ENCODE data around the gene ARHGAP42.
"Not testable (repeated sequence)": the region's sequence is repeated elsewhere in the genome, so short reads cannot be mapped to it uniquely, and the experiment has no call there.

Gene ARHGAP42, protein sequence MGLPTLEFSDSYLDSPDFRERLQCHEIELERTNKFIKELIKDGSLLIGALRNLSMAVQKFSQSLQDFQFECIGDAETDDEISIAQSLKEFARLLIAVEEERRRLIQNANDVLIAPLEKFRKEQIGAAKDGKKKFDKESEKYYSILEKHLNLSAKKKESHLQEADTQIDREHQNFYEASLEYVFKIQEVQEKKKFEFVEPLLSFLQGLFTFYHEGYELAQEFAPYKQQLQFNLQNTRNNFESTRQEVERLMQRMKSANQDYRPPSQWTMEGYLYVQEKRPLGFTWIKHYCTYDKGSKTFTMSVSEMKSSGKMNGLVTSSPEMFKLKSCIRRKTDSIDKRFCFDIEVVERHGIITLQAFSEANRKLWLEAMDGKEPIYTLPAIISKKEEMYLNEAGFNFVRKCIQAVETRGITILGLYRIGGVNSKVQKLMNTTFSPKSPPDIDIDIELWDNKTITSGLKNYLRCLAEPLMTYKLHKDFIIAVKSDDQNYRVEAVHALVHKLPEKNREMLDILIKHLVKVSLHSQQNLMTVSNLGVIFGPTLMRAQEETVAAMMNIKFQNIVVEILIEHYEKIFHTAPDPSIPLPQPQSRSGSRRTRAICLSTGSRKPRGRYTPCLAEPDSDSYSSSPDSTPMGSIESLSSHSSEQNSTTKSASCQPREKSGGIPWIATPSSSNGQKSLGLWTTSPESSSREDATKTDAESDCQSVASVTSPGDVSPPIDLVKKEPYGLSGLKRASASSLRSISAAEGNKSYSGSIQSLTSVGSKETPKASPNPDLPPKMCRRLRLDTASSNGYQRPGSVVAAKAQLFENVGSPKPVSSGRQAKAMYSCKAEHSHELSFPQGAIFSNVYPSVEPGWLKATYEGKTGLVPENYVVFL

GRCh38 chr11:100687054-100687629 lies at the start of gene ARHGAP42:
TSS of gene ARHGAP42 (plus strand) at chr11:100687288. CDS start at chr11:100687679, 391 bp downstream.
- DNase-seq (ENCODE audit: low read depth), result peak; percentile 13

- DNase-seq (ENCODE audit: low read depth), result no peak
Measured at GRCh38 chr11:100637706-100638105, 49.4 kb upstream of the ARHGAP42 start.

DNA sequence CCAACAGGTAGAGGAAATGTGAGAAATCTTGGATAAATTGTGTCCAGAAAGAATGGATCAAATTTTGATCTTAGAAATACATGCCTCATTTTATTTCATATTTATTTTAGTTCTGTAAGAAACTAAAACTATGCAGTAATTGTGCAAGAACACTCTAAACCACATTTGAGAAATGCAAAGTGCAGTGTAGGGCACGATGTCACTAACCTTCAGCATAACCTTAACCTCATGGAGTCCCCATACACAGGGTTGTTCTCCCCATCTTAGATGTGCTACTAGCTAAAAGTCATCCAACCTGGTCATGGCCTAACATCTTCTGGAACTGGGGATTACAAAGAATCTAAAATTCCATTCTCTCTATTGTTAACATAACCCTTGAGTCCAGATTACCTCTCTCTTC lies 48.4 kb upstream of the ARHGAP42 start:
- DNase-seq (ENCODE audit: low read depth), result no peak

- DNase-seq (ENCODE audit: low read depth), result no peak
Measured at GRCh38 chr11:100639140-100639539, 47.9 kb upstream of the ARHGAP42 start.

DNA sequence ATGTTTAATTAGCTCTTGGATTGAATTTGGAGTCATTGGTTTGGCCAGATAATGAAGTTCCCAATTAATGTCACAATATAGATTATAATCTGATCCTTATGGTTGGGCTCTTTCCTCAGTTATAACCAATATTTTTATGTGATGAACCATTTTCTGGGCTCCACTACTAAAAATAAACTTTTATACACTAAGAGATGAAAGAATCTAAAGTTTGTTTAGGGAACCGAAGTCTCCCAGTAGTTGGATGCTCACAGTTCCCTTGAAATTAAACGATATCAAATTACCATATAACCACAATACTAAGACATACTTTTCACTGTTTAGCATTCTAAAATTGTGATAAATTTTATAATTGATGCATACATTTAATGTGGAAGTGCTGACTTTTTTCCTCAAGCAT lies 47.0 kb upstream of the ARHGAP42 start:
- DNase-seq (ENCODE audit: low read depth), result no peak

DNA sequence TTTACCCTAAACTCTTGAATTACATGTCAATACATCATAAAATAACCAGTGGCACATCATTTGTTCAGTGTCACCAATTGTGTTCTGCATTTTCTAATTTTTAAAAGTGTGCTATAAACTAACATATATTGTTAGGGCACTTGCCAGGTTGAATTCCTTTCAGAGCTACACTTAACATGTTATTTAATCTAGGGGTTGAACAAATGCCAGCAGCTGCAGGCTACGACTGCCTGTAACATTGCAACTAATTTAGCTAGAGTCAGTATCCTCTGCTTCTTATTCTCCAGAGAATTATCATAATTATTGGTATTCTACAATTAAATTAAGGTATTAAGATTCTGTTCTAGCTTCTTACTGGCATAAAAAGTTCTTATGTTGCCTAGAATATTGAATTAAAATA lies 46.4 kb upstream of the ARHGAP42 start:
- DNase-seq (ENCODE audit: low read depth), result no peak

- no peak for DNase-seq (ENCODE audit: low read depth)
Measured at GRCh38 chr11:100641456-100641855, 45.6 kb upstream of the ARHGAP42 start.

GRCh38 chr11:100646545-100646944 lies 40.5 kb upstream of the ARHGAP42 start:
- no peak for DNase-seq (ENCODE audit: low read depth)

- no peak for DNase-seq (ENCODE audit: low read depth)
Measured at GRCh38 chr11:100647861-100648260, 39.2 kb upstream of the ARHGAP42 start.

GRCh38 chr11:100663583-100663982 lies 23.5 kb upstream of the ARHGAP42 start:
- no peak for DNase-seq (ENCODE audit: low read depth)

DNA sequence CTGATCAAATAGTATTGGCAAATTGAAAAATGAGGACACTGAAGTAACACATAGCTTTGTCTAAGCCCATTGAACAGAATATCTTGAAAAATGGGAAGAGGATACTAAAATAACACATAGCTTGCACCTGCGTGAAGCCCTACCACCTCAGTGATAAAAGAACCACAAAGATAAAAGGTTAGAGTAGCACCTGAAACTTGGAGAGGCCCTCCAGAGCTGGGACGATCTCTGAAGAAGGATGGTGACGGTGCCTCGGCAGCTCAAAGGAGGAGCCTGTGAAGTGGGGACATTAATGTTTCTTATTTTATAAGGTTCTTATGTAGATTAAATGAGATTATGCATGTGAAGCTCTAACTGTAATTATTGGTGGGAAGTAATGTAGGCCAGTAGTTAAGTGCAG lies 23.1 kb upstream of the ARHGAP42 start:
- no peak for DNase-seq (ENCODE audit: low read depth)

- not testable (repeated sequence) for DNase-seq (ENCODE audit: low read depth)
Measured at GRCh38 chr11:100666816-100667215, 20.3 kb upstream of the ARHGAP42 start.

GRCh38 chr11:100667449-100667848 lies 19.6 kb upstream of the ARHGAP42 start:
- no peak for DNase-seq (ENCODE audit: low read depth)

DNA sequence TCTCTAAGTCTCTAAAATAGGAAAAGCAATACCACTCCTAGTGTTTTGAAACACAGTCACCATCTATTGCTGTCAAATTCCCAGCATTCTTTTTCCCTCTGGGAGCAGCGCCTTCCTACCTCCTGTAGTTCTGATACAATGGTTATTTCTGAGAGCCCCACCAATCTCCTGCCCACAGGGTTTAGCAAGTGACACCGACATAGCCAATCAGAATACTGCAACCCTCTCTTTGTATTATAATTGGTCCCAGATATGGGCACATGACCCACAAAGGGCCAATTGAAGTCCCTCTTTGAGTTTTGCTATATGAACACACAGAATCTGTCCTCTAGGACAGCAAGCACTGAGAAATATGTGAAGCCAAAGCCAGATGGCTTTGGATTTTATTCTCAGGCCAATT lies 16.9 kb upstream of the ARHGAP42 start:
- no peak for DNase-seq (ENCODE audit: low read depth)

DNA sequence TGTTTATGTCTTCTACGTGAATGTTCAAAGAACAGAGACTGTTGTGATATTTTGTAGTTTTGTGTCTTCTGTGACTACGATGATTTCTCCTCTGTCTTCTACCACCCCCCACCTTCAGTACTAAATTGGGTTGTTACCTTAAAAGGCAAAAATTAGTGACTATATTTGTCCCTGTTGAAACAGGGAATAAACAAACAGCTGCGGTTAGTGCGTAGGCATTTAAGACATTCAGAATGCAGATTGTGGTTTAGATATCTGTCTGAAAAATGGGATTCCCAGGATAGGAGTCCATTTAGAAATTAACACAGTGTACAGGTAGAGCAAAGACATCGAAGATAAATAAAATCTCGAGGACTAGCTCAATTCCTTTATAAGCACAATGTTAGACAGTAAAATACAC lies 15.6 kb upstream of the ARHGAP42 start:
- no peak for DNase-seq (ENCODE audit: low read depth)

DNA sequence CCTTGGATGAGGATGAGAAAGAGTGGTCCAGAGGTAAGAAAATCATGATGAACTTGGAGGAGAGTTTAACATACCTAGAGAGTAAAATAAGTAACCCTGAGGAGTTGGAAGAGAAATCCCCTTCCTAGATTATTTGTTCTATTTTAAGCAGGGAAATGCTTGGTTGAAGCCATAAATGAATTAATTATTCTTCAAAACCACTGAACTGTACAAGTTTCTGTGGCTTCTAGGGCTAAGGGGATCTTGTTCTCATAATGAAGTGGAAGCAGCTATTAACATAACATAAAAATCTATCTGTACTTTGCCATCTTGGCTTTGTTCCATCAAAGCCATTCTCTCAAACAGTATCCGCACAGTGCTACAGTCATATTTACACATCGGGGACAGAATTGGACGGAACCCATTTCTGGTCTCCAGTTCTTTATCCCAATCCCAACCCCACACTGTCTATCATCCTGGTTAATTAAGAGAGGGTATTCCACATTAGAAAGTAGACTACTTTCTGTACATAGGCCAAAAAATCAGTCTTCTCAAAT lies 14.5 kb upstream of the ARHGAP42 start:
- DNase-seq (ENCODE audit: low read depth), result no peak

- DNase-seq (ENCODE audit: low read depth), result no peak
Measured at GRCh38 chr11:100673063-100673462, 14.0 kb upstream of the ARHGAP42 start.

- DNase-seq (ENCODE audit: low read depth), result no peak
Measured at GRCh38 chr11:100674212-100674611, 12.9 kb upstream of the ARHGAP42 start.

- no peak for DNase-seq (ENCODE audit: low read depth)
Measured at GRCh38 chr11:100675115-100675650, 11.9 kb upstream of the ARHGAP42 start.

GRCh38 chr11:100676901-100677300 lies 10.2 kb upstream of the ARHGAP42 start:
- no peak for DNase-seq (ENCODE audit: low read depth)

DNA sequence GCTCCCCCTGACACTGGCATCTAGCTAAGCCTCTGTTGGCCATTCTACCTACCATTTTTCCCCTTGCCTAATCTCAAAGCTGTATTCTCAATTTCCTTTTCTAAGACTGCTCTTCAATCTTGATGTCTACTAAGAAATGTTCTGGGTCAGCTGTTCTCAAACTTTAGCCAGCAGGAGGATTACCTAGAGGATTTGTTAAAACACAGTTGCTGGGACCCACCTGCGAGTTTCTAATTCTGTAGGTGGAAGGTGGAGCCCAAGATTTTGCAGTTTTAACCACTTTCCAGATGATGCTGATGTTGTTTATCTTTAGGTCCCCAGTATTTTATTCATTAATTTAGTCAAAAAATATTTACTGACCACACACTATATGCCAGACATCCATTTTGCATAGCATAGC lies 9.3 kb upstream of the ARHGAP42 start:
- DNase-seq (ENCODE audit: low read depth), result no peak

DNA sequence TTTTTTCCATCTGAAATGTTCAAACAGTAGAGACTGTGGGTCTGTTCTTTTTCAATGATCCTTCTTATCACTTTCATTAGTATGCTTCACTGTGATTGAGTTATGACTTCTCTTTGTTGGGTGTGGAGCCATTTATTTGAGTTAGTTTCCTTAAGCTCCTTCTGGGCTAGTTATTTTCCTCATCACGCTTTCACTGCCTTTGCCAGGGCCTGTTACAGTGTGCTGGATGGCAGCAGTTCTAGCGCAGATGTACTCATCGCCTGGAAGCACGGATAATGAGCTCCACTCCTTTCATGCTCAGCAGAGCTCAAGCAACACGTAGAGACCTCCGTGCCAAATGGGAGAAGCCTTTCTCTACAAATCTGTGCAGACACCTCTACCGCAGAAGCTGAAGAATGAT lies 7.0 kb upstream of the ARHGAP42 start:
- DNase-seq (ENCODE audit: low read depth), result no peak
